Globus pallidus (tissue), 1 donor: ENCODE measurements around the gene LYPD6B.

ENCODE experiments used
- DNase-seq: peaks from one replicate; pipeline ENCODE4 v3.0.0-alpha.2; 2015; ENCODE audit warnings: low spot score

The LYPD6B gene

DNA sequence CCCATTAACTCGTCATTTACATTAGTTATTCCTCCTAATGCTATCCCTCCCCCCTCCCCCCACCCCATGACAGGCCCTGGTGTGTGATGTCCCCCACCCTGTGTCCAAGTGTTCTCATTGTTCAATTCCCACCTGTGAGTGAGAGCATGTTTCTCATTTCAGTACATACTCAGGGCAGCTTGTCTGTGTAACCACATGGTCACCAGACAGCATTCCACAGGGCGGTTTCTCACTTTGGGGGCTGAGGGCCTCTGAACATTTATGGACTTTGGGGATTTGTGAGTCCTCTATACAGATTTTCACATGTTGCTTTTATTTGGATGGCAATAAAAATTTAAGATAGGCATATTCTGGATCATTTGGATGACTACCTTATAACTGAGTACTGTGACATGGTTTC, 84.0 kb downstream of the LYPD6B start:
- no peak for DNase-seq

DNA sequence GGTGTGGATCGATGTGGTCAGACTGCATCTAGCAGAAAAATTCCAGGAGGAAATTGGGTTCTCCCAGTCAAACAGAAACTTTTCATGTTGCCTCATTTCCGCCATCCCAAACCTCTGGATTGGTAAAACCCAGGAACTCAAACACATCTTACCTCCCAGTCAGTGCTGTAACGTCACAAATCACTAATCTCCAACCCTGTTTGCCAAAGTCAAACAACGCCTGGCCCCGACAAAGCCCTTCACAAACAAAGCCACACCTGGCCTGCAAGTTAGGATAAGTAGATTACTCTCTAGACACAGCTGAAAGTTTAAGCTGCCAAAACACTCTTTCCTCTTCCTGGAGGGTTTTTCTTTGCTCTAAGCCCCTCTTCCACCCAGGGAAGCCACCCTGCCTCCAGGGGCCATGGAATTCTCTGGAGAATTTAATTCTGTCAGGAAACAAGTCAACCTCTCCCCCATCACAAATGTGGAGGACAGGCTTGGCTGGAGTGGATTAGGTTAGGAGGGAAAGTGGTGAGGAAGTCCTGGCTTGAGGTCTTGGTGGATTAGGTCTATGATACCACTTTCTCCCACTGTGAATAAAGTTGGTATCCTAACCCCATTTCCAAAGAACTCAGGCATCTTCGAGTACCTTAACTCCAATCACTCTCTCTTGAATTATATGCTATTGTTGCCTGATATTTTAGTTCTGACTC, 86.7 kb downstream of the LYPD6B start:
- DNase-seq: no peak

DNA sequence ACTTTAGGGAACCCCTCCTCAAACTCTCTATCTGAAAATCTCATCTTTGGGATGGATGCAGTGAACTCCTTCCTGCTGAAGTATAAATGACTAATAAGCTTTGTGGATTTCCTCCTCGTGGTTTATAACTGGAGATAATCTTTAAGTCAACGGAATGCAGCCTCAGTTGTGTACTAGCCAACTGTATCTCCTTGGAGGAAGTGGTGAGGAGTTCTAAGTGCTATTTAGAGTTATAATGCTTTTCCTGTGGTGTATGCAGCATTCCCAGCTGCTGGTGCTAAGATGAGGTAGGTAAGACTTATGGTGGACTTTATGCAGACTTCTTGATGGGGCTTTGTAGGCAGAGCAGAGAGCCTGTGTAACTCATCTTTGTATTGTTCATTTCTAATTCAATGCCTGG, 90.9 kb downstream of the LYPD6B start:
- DNase-seq: no peak

DNA sequence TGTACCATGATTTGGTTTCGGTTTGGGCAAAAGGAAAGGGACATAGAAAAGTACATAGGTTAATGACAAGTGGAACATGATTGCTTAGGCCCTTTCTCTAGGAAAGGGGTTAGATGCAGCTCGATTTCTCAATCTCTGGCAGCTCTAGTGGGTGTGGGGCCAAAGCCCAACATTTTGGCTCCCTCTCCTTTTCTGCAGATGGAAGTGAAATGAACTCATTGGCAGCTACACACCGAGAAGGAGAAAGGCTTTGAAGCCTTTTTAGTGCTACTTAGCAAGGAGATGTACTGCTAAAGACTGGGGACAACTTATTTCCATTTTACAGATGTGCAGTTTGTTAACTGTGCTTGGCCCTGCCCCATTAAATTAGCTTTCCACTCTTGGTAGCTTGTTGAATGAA, 93.8 kb downstream of the LYPD6B start:
- no peak for DNase-seq

DNA sequence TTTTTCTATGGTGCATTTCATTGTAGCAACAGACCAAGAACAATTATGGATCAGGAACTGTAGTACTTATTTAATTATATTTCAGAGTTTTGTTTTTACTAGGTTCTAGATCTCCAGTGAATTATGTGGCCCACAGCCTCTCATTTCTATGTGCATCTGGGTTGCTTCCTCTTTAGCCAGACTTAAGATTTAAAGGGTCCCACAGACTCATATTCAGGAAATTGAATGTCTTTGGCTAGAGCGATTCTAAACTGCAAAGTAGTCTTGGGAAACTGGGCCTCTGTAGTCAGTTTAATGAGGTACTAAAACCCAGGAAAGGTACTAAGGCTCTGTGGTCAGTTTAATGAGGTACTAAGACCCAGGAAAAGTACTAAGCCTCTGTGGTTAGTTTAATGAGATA, 94.4 kb downstream of the LYPD6B start:
- DNase-seq: no peak

DNA sequence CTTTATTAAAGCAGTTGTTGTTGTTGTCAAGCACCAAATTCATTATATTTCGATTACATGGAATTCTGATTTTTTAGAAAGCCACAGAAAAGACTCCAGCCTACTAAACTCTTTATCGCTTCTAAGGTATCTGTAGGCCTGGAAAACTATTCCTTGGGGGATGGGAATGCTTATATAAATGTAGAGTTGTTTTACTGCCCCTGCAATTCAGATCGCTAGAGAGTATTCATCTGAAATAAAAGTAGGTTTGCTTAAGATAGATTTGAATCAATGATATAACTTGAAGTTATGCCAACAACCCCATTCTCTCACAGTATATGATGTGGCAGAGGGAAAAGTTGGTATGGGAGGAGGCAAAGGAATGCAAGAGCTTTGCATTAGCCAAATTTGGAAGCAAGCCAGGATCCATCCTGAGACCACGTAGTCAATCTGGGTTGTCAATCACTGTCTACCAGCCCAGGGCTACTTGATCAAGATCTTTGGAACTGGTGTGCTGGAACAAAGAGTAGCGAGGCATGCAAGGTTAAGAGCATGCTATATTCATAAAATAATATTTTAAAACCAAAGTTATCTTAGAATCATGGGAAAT, 95.9 kb downstream of the LYPD6B start:
- DNase-seq: no peak

DNA sequence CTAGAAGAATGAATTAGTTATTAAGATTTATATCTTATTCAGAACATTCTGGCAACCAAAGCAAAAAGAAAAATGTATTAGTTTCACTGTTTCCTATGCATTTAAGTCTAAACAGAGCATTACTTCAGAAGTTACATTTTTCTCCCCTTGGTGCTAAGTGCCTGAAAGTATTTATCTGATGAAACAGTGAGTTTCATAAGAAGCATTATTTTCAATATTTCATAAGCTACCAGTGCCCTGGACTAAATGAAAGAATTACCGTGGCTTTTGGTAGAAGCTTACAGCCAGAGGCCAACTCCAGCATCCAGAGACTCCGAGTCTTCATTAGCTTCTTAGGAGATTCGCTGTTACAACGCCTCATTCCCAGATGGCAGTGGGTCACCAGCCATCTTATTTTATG, 97.6 kb downstream of the LYPD6B start:
- no peak for DNase-seq

DNA sequence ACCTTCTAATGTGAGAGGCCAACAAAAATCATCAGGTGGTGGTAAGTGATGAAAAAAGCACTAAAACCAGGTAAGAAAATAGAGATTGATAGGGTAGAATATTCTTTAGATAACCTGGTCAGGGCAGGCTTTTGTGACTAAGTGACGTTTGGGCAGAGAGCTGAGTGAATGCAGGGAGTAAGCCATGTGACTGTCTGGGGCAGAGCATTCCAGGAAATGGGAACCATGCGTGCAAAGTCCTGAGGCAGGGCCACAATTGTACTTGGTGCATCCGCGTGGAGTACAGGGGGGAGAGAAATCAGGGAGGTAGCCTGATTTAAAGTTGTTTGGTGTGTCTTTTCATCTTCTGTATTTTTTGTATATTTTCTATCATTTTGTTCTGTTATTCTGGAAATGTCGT, 102.5 kb downstream of the LYPD6B start:
- no peak for DNase-seq

DNA sequence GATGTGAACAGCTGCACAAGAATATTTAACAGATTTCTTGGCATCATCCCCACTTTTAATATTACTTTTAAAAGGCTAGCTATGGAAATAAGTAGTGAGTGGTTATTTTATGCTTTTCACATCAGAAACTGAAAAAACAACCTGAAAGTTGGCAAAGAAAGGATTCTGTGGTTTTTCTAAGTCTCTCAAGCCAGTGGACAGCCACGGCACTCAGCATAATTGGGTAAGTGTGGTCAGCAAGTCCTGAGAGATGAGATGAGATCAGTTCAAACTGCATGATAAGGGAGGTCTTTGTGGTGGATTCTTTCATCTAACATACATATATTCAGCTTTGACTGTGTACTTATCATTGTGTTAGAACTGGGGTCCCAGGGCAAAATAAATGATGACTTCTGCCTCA, 105.2 kb downstream of the LYPD6B start:
- no peak for DNase-seq

DNA sequence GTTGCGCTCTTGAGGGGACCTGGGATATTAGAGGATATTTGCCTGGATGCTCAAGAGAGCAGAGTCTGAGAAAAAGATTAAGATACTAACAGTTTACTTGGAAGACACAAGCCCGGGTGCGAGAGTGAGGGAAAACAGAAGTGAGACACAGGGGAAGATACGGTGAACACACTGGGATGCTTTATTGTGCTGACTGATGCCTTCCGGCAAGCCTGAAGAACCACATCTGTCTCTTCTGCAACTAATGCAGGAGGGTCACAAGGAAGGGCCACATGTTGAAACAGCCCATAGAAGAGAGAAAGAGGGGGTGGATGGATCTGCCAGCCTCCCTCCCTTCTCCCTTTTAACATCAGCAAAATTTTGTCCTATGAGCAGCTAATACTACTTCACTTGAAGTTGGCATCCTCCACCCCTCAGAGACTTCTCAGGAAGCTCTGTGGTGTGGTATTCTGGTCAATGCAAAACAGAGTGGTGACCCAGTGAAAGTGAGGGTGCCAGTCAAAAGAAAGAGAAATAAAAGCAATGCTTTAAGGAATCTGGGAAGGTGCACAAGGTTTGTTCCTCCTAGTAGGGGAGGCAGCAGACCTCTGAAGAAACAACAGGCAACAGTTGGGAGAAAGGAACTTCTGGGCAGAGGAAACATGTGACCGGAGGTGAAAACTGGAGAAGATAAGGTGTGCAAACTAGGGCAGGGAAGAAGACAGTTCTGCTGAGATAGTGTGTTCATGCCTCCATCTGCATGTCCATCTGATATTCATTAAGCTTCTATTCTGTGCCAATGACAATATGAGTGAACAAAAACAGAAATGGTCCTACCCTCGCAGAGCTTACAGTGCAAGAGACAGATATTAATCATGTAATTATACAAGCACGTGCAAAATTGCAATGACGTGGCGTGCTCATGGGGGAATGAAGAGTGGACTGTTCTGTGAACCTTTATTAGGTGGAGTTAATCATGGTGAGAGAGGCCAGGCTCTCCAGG, 107.1 kb downstream of the LYPD6B start:
- no peak for DNase-seq

DNA sequence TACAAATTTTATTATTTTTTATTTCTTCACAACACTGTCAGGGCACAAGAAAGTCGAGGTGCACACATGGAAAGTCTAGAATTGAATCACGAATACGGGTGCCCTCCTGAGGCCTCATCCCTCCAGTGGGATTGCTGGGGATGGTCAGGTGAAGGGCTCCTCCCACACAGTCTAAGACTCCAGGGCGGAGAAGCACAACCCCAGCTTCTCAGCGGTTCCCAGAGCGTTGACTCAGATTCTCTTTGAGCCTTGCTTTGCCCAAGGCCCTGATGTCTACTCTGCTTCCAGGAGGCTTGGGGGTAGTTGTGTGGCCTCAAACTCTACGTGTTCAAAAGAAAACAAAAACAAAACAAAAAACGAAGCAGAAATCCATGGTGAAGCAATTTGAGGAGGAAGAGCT, 108.4 kb downstream of the LYPD6B start:
- DNase-seq: no peak

DNA sequence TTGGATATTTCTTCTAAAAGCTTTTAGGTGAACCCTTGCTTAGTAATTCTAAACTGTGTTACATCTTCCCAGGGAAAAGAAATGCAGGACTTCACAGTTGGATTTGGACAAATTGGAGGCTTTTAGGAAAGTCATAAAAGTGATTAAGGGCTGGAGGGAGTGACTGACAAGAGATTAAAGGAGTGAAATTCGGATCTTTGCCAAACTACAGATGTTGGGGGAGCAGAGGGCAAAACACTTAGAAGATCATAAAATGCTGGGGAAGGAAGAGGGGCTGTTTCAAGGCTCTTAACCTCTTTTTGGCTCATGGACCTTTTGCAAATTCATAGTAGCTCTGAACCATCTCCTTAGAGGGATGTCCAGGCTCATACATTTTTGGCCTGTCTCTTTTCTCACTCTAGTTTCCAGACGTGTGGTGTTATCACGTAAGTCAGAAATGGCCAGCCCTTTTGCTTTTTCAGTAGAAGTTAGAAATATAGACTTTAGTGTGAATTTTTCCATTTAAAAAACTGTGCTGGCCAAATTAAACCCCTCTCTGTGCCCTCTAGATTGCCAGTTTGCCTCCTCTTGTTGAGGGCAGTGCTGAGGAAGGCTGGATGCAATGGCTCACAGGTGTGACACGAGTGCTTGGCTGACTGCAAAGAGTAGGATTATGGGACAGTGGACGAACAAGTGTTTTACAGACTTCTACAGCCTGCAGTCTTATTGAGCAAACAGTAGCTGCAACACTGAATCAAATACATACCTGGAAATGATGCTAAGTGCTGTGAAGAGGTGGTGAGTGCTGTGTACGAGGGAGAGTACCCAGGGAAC, 109.9 kb downstream of the LYPD6B start:
- no peak for DNase-seq

DNA sequence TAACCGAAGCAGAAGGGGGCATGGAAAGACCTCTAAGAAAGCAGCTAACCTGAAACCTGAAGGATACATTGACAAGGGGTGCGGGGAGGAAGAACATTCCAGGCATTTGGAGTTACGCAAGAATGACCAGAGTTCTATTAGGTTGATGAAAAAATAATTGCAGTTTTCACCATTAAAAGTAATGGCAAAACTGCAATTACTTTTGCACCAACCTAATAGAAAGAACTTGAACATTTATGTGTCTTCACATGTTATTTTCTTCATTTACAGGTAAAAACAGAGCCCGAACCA, 110.5 kb downstream of the LYPD6B start:
- no peak for DNase-seq

DNA sequence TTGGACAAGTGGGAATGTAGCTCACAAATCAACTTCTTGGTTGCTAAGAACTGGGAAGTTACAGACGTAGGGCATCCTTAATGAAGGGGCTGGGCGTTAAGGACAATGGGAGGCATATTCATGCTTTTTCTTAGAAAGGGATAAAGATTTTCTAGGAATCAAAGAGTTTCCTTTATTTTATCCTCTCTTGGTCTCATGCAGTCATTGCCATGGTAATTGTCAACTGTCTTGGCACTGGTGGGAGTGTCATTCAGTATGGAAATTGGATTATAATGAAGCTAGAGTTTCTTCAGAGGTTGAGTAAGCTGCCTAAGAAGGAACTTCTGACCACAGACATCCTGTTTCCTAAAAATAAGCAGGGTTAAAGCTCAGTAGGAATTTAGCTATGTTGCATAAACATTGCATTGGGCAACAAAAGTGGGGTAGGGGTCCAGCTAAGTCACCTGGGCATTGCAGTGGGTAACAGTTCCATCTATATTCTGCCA, 114.0 kb downstream of the LYPD6B start:
- DNase-seq: peak; percentile 14

DNA sequence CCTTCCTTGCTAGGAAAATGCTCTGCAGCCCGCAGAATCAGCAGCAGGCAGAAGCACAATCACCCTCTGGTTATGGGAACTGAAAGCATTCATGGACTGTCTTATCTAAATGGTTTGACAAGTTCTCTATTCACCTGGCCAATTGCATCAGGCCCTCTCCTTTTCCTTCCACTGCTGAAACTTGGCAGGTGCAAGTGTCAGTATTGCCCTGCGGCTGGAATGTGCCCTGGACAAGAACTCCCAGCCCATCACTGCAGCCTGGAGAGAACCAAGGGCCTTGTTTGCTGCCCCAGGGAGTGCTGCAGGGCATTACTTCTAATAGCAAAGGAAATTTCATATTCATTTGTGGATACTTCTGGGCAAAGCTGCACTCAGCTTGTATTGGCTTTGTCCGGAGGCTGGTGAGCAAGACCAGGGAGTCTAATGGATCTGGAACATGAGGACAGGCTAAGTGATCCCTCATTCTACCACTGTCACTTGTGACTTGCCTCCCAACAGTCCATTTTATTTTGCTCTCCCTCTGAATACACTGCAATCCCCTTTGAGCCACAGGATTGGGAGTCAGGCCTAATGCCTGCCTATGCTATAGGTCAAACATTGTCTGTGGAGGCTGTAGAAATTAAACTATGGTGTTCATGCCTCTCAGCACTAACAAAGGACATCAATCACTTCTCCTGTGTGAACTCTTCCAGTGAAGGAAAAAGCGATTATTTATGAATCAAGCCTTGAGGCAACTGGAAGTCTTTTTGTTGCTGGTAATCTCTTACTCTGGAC, 116.9 kb downstream of the LYPD6B start:
- DNase-seq: no peak

DNA sequence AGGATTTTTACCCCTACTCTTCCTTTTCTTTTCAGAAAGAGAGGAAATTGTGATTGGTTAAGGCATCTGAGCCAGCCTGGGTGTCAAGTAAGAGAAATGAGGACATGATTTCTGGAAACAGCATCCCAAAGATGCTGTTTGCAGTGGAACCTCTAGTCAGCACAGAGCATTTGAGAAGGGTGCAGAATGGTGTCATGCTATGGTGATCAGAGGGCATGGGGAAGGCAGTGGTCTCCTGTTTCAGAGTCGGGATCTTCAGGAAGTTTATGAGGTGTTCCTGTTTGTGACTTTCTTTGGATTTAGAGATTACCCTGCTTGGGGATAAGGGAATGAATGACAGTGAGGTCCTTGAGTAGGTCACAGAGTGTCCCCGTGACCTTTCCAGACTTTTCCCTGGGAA, 117.5 kb downstream of the LYPD6B start:
- no peak for DNase-seq

DNA sequence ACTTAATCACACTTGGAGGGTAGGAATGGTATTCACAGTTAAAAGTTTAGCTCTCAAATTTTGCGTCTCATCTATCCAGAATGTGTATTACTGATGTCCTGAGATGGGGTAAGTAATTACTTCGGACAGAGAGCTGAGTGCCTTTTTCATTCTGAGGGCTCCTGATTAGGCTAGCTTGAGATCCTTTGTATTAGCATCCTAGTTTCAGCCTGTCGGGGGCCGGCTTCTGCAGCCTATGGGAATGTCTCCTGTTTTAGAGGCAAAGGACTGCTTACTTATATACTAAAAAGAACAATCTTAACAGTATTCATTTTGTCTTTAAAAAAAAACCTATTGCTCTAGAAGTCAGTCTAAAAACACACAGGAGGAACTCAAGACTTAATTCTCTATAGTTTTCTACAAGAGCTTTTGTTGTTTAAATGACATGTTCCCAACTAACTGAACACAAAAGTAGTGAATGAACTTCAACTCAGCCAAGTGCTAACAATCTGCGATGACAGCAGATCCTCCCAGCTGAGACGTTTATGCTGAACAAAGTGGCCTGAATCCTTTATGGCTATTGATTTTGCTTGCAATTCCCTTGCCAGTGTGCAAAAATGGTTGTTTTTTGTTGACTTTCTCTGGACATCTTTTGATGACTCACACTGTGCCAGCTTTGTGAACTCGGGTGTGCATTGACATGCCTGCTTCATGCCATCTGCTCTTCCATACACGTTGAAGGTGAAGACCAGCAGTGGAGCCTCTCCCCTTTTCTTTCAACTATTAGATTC, 118.7 kb downstream of the LYPD6B start:
- no peak for DNase-seq

DNA sequence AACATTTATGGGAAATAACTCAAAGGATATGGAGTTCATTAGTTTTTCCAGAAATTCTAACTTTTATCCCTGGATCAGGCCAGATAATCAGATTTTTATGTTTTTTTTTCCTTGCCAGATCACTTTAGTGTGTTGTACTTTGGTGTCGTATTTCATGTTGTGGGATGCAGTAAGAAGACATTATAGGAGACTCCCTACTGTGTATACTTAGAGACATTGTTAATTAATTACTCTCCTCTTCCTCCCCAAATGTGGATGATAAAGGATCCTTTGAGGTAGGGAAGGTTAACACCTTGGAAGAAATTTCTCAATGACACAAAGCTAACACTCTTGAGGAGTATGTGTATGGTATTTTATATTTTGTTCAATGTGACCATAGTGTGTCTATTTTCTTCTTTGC, 120.5 kb downstream of the LYPD6B start:
- DNase-seq: no peak

DNA sequence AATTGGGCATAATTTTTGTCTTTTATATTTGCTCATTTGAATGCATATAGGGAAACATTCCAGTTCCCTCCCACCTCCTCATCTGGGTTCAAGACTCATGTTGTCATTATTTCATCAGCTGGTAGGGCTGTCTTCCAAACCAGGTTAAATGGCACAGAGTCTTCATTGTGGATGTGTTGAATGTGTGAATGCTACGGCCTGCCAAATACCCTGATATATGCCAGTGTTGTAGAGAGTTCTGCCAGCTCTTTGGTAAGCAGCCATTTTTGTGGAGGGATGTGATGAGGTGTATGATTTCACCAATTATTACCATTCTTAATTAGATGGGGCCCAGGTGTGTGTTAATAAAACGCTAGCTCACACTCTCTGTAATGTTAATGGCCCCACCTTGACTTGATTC, 121.7 kb downstream of the LYPD6B start:
- no peak for DNase-seq

DNA sequence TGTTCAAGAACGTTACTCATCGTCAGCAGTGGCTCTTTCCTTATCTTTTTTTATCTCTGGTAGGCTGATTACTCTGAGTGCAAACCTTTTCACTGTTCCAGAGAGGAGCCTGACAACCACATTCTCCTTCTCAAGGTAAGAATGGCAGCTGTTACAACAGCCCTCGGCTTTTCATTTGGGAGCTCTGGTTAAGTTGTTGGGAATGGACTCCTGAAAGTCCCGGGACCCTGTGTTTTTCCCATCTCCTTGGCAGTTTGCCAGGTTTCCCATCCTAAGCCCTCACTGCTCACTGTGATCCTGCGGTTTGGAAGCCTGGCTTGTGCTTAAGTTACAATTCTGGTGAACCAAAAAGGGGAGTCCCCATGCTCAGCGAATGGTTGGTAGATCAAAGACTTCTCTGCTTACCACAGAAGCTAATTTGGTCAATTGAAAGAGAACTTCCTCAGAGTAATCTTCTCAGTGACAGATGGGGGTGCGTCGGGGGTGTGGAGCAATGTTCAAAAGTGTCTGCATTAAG, 122.3 kb downstream of the LYPD6B start:
- no peak for DNase-seq
